ENCODE measurements around the gene PTPRK. TPM values are rescaled to one million over a fixed set of nuclear protein-coding genes. Genes with fewer than 3 reads are reported as not detected.

PTPRK gene
- total and polyA plus RNA-seq, 2 of the 8 experiments (the other 6 are each of a cell fraction or from before 2014, with no cell fraction given): 11.4 to 47.3 TPM

GRCh38 chr6:128062882-128063603 is 457.4 kb downstream of the PTPRK start:
- Histone ChIP-seq H2AK5ac (ENCODE audit: low read depth, low read length) (no peak overlapping the region), H3K27me3 (replicated peaks in 1 of 4; ENCODE audit: control insufficient read depth in 3 of 4, extremely low read depth in 1 of 4, insufficient read depth in 3 of 4, low read length in 3 of 4) (no peaks in the 10 kb centered on the region), H2BK12ac (ENCODE audit: low read depth, low read length) (no peak overlapping the region), H3K36me3 (ENCODE audit: control insufficient read depth in 2 of 4, insufficient read depth in 4 of 4, low read length in 3 of 4) (no peaks in the 10 kb centered on the region), H2AFZ (ENCODE audit: low read length) (no peak overlapping the region), H3K9me3 (ENCODE audit: insufficient read depth in 2 of 2, low read depth in 1 of 2, low read length in 1 of 2) (no peaks in the 10 kb centered on the region), H3K9ac (replicated peaks in 1 of 4; ENCODE audit: extremely low read depth in 1 of 4, low read depth in 3 of 4, low read length in 3 of 4) (no peak overlapping the region), H3K23me2 (ENCODE audit: low read depth, low read length) (no peaks in the 10 kb centered on the region), H3K14ac (ENCODE audit: insufficient read length) (no peak overlapping the region), H3K18ac (ENCODE audit: extremely low read depth, low read length) (no peak overlapping the region), H3K4me3 (ENCODE audit: extremely low read depth in 1 of 4, insufficient read depth in 2 of 4, low read depth in 3 of 4, low read length in 4 of 4) (no peak overlapping the region), H3K79me1 (ENCODE audit: low read depth, low read length) (no peaks in the 10 kb centered on the region), H3K27ac (ENCODE audit: low read depth, low read length) (no peak overlapping the region), H4K91ac (replicated peaks; ENCODE audit: insufficient read length, low read length) (no peak overlapping the region), H2BK15ac (ENCODE audit: low read length) (no peak overlapping the region), H4K8ac (ENCODE audit: extremely low read depth, insufficient read depth, low read length) (no peak overlapping the region), H2BK5ac (ENCODE audit: low read depth, low read length) (no peak overlapping the region), H3K4ac (replicated peaks; ENCODE audit: insufficient read length, low read depth, low read length) (no peak overlapping the region), H3K4me1 (replicated peaks in 1 of 4; ENCODE audit: control insufficient read depth in 3 of 4, insufficient read depth in 4 of 4, low read length in 3 of 4) (peaks cover 0 to 6% (median 2%) of the 10 kb centered on the region in 4 experiments; a peak in 3 of 7 replicates), H2BK20ac (ENCODE audit: low read length) (no peak overlapping the region), H3K79me2 (ENCODE audit: control insufficient read depth in 1 of 2, insufficient read depth in 2 of 2, low read length in 2 of 2) (no peaks in the 10 kb centered on the region), H3K23ac (ENCODE audit: insufficient read length) (no peak overlapping the region), H3K56ac (replicated peaks; ENCODE audit: insufficient read length, low read depth, low read length) (no peak overlapping the region), H4K5ac (ENCODE audit: insufficient read length, low read depth, low read length) (no peak overlapping the region), H2BK120ac (replicated peaks; ENCODE audit: low read depth, low read length) (no peak overlapping the region), H4K20me1 (replicated peaks in 1 of 2; ENCODE audit: control insufficient read depth in 1 of 2, insufficient read depth in 2 of 2, low read length in 2 of 2) (no peaks in the 10 kb centered on the region), H3K4me2 (ENCODE audit: insufficient read depth in 1 of 2, low read depth in 2 of 2, low read length in 2 of 2) (no peak overlapping the region)
- no peak for DNase-seq (ENCODE audit: low read depth in 1 of 2, low spot score in 2 of 2)
- POLR2A ChIA-PET (ENCODE audit: partially characterized antibody): interaction anchor here (0.6 kb wide), 1 partner anchor 611 kb away, joined by 3 read pairs; no protein-coding TSS in a partner anchor
- FAIRE-seq: no peak
- 91% methylated on average over 5 of the region's 5 CpGs; no CpG with 5 or more reads in 1 of the 2 experiments for WGBS, 2 experiments (ENCODE audit: extremely low coverage in 1 of 2, insufficient coverage in 1 of 2, insufficient read length in 1 of 2, insufficient replicate concordance in 2 of 2, low coverage in 1 of 2, low lambda C conversion rate in 2 of 2, missing lambda C conversion rate in 1 of 2)
- CTCF ChIA-PET (ENCODE audit: partially characterized antibody): interaction anchor here (0.6 to 0.7 kb wide), 2 partner anchors 212 to 1437 kb away, joined by 3 read pairs; no protein-coding TSS in a partner anchor
- TF ChIP-seq TAF1 (IDR thresholded peaks at IDR 0.05; ENCODE audit: low read depth, low read length): no peak
- no peak for TF ChIP-seq CBX8 (IDR thresholded peaks at IDR 0.05; ENCODE audit: borderline replicate concordance, low read depth, low read length)
- no peak for TF ChIP-seq TBP (IDR thresholded peaks at IDR 0.05; ENCODE audit: low read depth, low read length)
- no peak for TF ChIP-seq MAX (IDR thresholded peaks at IDR 0.05)
- TF ChIP-seq EP300 (IDR thresholded peaks at IDR 0.05; ENCODE audit: borderline replicate concordance in 1 of 2, low read depth in 2 of 2, low read length in 2 of 2): no peak
- TF ChIP-seq CTBP2 (IDR thresholded peaks at IDR 0.05; ENCODE audit: borderline replicate concordance, insufficient read depth, insufficient read length, low read length): no peak
- no peak for TF ChIP-seq SIRT6 (IDR thresholded peaks at IDR 0.05; ENCODE audit: low read length)
- no peak for TF ChIP-seq CEBPB (IDR thresholded peaks at IDR 0.05; ENCODE audit: low read depth, low read length)
- no peak for TF ChIP-seq E2F6 (IDR thresholded peaks at IDR 0.05)
- no peak for TF ChIP-seq NANOG (IDR thresholded peaks at IDR 0.05; ENCODE audit: insufficient read depth, low read depth, low read length, poor library complexity, severe bottlenecking)
- TF ChIP-seq HDAC2 (IDR thresholded peaks at IDR 0.05; ENCODE audit: borderline replicate concordance in 1 of 2, low read depth in 2 of 2, low read length in 2 of 2): no peak
